Gastrocnemius medialis (tissue), 4 donors: Measurements from ENCODE around the gene MIGA2. TPM values are rescaled to one million over a fixed set of nuclear protein-coding genes. Genes with fewer than 3 reads are reported as not detected.
"Not testable (repeated sequence)": the region's sequence is repeated elsewhere in the genome, so short reads cannot be mapped to it uniquely, and the experiment has no call there.

Source experiments
- ATAC-seq, 2 donors: fragments of 150-250 bp; one replicate each; pipeline ENCODE4 v1.9.1; 2016
- DNase-seq, 2 donors: peaks; one replicate each; pipeline ENCODE4 v3.0.0-alpha.2; 2019
- H3K27ac ChIP-seq, 4 donors: fragments of 200-600 bp; sonication (generic); 1 replicate in 1 of 4; 2 replicates in 3 of 4; pipeline ENCODE4 v1.5.1; 2016 to 2018; ENCODE audit warnings: mild to moderate bottlenecking in 2 of 4, moderate library complexity in 1 of 4
- H3K27me3 ChIP-seq, 3 donors: fragments of 200-600 bp; sonication (generic) in 2 of 3; 1 replicate in 1 of 3; 2 replicates in 2 of 3; pipeline versions ENCODE4 v1.5.1 to v1.6.0; 2016 to 2019; ENCODE audit warnings: mild to moderate bottlenecking in 1 of 3, moderate library complexity in 1 of 3
- H3K36me3 ChIP-seq, 2 donors: fragments of 200-600 bp; sonication (generic) in 1 of 2; one replicate each; pipeline ENCODE4 v1.5.1; 2017 to 2018
- H3K4me1 ChIP-seq, 2 donors: fragments of 200-600 bp; sonication (generic) in 1 of 2; one replicate each; pipeline ENCODE4 v1.5.1; 2016 to 2017; ENCODE audit warnings: mild to moderate bottlenecking in 2 of 2
- H3K4me3 ChIP-seq, 4 donors: fragments of 200-600 bp; sonication (generic) in 3 of 4; 1 replicate in 1 of 4; 2 replicates in 3 of 4; pipeline ENCODE4 v1.5.1; 2016 to 2019; ENCODE audit warnings: mild to moderate bottlenecking in 2 of 4
- H3K9me3 ChIP-seq, 3 donors: fragments of 200-600 bp; sonication (generic) in 2 of 3; 1 replicate in 1 of 3; 2 replicates in 2 of 3; pipeline ENCODE4 v1.5.1; 2016 to 2019
- CTCF ChIP-seq, 5 experiments: fragments of 450-650 bp in 3 of 5; fragments of 200-600 bp in 2 of 5; sonication (generic) in 2 of 5; IDR thresholded peaks in 4 of 5; conservative IDR thresholded peaks in 1 of 5; 1 replicate in 4 of 5; 2 replicates in 1 of 5; pipeline ENCODE4 v1.5.1; 2016 to 2019; ENCODE audit warnings: antibody characterized with exemption in 5 of 5, mild to moderate bottlenecking in 3 of 5, moderate library complexity in 3 of 5
- POLR2A ChIP-seq, 2 donors: fragments of 450-650 bp; IDR thresholded peaks; one replicate each; pipeline ENCODE4 v1.6.1; 2017; ENCODE audit warnings: antibody characterized with exemption in 2 of 2, mild to moderate bottlenecking in 2 of 2, moderate library complexity in 2 of 2
- in situ Hi-C, 4 donors: fragments of 200-750 bp; cut with MboI; loops; one replicate each; pipeline versions ENCODE4 v1.15.0 to v1.8.0; 2017; ENCODE audit warnings: low sequenced_read_pairs in 4 of 4
- intact Hi-C: fragments of 100-400 bp; cut with DNase I; formaldehyde crosslinking; loops from one replicate; pipeline ENCODE4 v1.15.1; 2023; ENCODE audit warnings: low total_unique reads
- total RNA-seq, 4 donors: library from RNA; depleted of rRNA; stranded (reverse); fragments of >200 nt; gene quantifications; one replicate each; pipeline versions ENCODE4 v1.1.0 to v1.2.3, GENCODE V29; 2016

MIGA2 gene
- total RNA-seq, 4 donors from 2014 or later = 5.8 to 20.6 (median 18.1) TPM

- ATAC-seq = no peak
- Histone ChIP-seq H3K4me1 (peaks cover 11 to 18% of the 10 kb centered on the region in 2 donors), H3K4me3 (no peak overlapping the region), H3K27me3 (no peaks in the 10 kb centered on the region), H3K36me3 (peaks cover 0 to 72% of the 10 kb centered on the region in 2 donors), H3K9me3 (no peaks in the 10 kb centered on the region), H3K27ac (no peak overlapping the region)
- in situ Hi-C loops = no loop called here
- TF ChIP-seq POLR2A (IDR thresholded peaks at IDR 0.05) (no peak), CTCF (IDR thresholded peaks at IDR 0.05 in 4 of 5, conservative IDR thresholded peaks at IDR 0.05 in 1 of 5) (no peak)
- intact Hi-C loops = no loop called here
- DNase-seq = no peak
Measured at GRCh38 chr9:129002992-129003391, 33.4 kb upstream of the MIGA2 start.

- Histone ChIP-seq H3K4me1 (peaks cover 15 to 28% of the 10 kb centered on the region in 2 donors), H3K36me3 (peaks cover 0 to 72% of the 10 kb centered on the region in 2 donors)
- intact Hi-C loops, DNase-seq, in situ Hi-C loops, ATAC-seq, H3K9me3 ChIP-seq, H3K27ac ChIP-seq, H3K27me3 ChIP-seq, H3K4me3 ChIP-seq: not testable (repeated sequence)
Measured at GRCh38 chr9:129004173-129004572, 32.3 kb upstream of the MIGA2 start.

- ATAC-seq (no peak), DNase-seq (no peak)
- Histone ChIP-seq H3K27ac (peak overlapping the region in 2 of 4 donors; percentile 61 to 66), H3K9me3 (no peaks in the 10 kb centered on the region), H3K4me3 (no peak overlapping the region), H3K36me3 (peaks cover 0 to 69% of the 10 kb centered on the region in 2 donors), H3K27me3 (no peaks in the 10 kb centered on the region), H3K4me1 (peaks cover 15 to 28% of the 10 kb centered on the region in 2 donors)
- in situ Hi-C loops (no loop called here), intact Hi-C loops (no loop called here)
- TF ChIP-seq CTCF (IDR thresholded peaks at IDR 0.05 in 4 of 5, conservative IDR thresholded peaks at IDR 0.05 in 1 of 5) = no peak
Measured at GRCh38 chr9:129005336-129005997, 31.0 kb upstream of the MIGA2 start.

GRCh38 chr9:129006328-129007034 lies 29.9 kb upstream of the MIGA2 start:
- peak overlapping the region; percentile 61 to 71 (median 66) for H3K27ac ChIP-seq
- H3K4me1 ChIP-seq = peaks cover 15 to 28% of the 10 kb centered on the region in 2 donors
- DNase-seq (peak; percentile 65 to 77), ATAC-seq (peak; percentile 92 to 95)
- intact Hi-C loops = loop anchor here (2.0 kb wide), 1 partner anchor 16 kb away; no protein-coding TSS in a partner anchor
- H3K9me3 ChIP-seq = no peaks in the 10 kb centered on the region
- peaks cover 0 to 64% of the 10 kb centered on the region in 2 donors for H3K36me3 ChIP-seq
- TF ChIP-seq CTCF (IDR thresholded peaks at IDR 0.05 in 4 of 5, conservative IDR thresholded peaks at IDR 0.05 in 1 of 5) (peak; percentile 66 to 92 (median 74)), POLR2A (IDR thresholded peaks at IDR 0.05) (no peak)
- H3K27me3 ChIP-seq = no peaks in the 10 kb centered on the region
- in situ Hi-C loops = no loop called here
- H3K4me3 ChIP-seq = no peak overlapping the region
